Testis (tissue), 2 donors: ENCODE results near the gene STRN.

Experiments used
- POLR2A ChIP-seq: fragments of 450-650 bp; IDR thresholded peaks from one replicate; pipeline ENCODE4 v1.6.1; 2017; ENCODE audit warnings: antibody characterized with exemption, mild to moderate bottlenecking, moderate library complexity
- TF ChIP-seq, protein P1 (sequence below), 3 experiments: fragments of 450-650 bp in 2 of 3; fragments of 200-600 bp in 1 of 3; sonication (generic) in 1 of 3; IDR thresholded peaks; one replicate each; pipeline ENCODE4 v1.5.1; 2016 to 2019; ENCODE audit warnings: antibody characterized with exemption in 3 of 3, mild to moderate bottlenecking in 2 of 3, moderate library complexity in 1 of 3

DNA sequence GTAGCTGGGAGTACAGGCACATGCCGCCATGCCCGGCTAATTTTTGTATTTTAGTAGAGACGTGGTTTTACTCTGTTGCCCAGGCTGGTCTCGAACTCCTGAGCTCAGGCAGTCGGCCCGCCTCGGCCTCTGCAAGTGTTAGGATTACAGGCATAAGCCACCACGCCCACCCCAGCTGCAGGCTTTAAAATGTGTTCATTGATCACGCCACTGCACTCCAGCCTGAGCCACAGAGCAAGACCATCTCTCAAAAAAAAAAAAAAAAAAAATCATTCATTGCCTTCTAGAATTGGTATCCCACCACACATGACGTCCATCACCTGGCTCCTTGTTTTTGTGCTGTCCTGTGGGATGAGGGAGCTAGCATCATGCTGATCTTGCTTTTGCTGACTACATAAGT, 142.5 kb downstream of the STRN start:
- TF ChIP-seq, protein P1, sequence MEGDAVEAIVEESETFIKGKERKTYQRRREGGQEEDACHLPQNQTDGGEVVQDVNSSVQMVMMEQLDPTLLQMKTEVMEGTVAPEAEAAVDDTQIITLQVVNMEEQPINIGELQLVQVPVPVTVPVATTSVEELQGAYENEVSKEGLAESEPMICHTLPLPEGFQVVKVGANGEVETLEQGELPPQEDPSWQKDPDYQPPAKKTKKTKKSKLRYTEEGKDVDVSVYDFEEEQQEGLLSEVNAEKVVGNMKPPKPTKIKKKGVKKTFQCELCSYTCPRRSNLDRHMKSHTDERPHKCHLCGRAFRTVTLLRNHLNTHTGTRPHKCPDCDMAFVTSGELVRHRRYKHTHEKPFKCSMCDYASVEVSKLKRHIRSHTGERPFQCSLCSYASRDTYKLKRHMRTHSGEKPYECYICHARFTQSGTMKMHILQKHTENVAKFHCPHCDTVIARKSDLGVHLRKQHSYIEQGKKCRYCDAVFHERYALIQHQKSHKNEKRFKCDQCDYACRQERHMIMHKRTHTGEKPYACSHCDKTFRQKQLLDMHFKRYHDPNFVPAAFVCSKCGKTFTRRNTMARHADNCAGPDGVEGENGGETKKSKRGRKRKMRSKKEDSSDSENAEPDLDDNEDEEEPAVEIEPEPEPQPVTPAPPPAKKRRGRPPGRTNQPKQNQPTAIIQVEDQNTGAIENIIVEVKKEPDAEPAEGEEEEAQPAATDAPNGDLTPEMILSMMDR (IDR thresholded peaks at IDR 0.05), result no peak
- TF ChIP-seq POLR2A, result no peak
